HG03175 (cell line): Measurements from ENCODE around the gene ERMP1.
A peak's percentile ranks its signal among the peaks of the same experiment; 100 is the strongest.
"Not testable (repeated sequence)": the region's sequence is repeated elsewhere in the genome, so short reads cannot be mapped to it uniquely, and the experiment has no call there.

Experiments
- ATAC-seq: cut with Tn5 transposase; IDR thresholded peaks from one replicate; pipeline ENCODE4 v1.9.1; 2021; ENCODE audit warnings: mild to moderate bottlenecking, moderate library complexity; ENCODE audit not compliant: unreplicated experiment

The ERMP1 gene

GRCh38 chr9:5784526-5785315 is 48.2 kb downstream of the ERMP1 start:
- ATAC-seq: no peak

GRCh38 chr9:5783982-5784381 is 48.9 kb downstream of the ERMP1 start:
- no peak for ATAC-seq

- not testable (repeated sequence) for ATAC-seq
Observed at GRCh38 chr9:5783420-5783819, 49.5 kb downstream of the ERMP1 start.

- ATAC-seq: not testable (repeated sequence)
Observed at GRCh38 chr9:5779705-5780218, 53.2 kb downstream of the ERMP1 start.

GRCh38 chr9:5778805-5779204 is 54.1 kb downstream of the ERMP1 start:
- no peak for ATAC-seq

GRCh38 chr9:5773324-5773999 is 59.5 kb downstream of the ERMP1 start:
- no peak for ATAC-seq

- ATAC-seq: no peak
Observed at GRCh38 chr9:5767968-5768932, 64.7 kb downstream of the ERMP1 start.

GRCh38 chr9:5764130-5764868 is 68.6 kb downstream of the ERMP1 start:
- peak; percentile 84 for ATAC-seq

- no peak for ATAC-seq
Observed at GRCh38 chr9:5762421-5762820, 70.5 kb downstream of the ERMP1 start.

GRCh38 chr9:5760338-5760737 is 72.6 kb downstream of the ERMP1 start:
- no peak for ATAC-seq

GRCh38 chr9:5756633-5757032 is 76.3 kb downstream of the ERMP1 start:
- no peak for ATAC-seq

GRCh38 chr9:5750569-5750968 is 82.3 kb downstream of the ERMP1 start:
- no peak for ATAC-seq

- no peak for ATAC-seq
Observed at GRCh38 chr9:5749306-5749705, 83.6 kb downstream of the ERMP1 start.

GRCh38 chr9:5748438-5748837 is 84.5 kb downstream of the ERMP1 start:
- no peak for ATAC-seq

- no peak for ATAC-seq
Observed at GRCh38 chr9:5743109-5743508, 89.8 kb downstream of the ERMP1 start.

- no peak for ATAC-seq
Observed at GRCh38 chr9:5736563-5737346, 96.2 kb downstream of the ERMP1 start.

GRCh38 chr9:5735072-5735471 is 97.8 kb downstream of the ERMP1 start:
- ATAC-seq: no peak
